Colon (tissue), 2 donors: ENCODE data around the gene PGF.

Experiments used
- FAIRE-seq: peaks from 2 replicates; lab custom pipeline; 2012; peaks lifted over from hg19 to GRCh38; lab: Jason Lieb, UNC
- donor health status: control.
- donor health status: control.

The PGF gene

DNA sequence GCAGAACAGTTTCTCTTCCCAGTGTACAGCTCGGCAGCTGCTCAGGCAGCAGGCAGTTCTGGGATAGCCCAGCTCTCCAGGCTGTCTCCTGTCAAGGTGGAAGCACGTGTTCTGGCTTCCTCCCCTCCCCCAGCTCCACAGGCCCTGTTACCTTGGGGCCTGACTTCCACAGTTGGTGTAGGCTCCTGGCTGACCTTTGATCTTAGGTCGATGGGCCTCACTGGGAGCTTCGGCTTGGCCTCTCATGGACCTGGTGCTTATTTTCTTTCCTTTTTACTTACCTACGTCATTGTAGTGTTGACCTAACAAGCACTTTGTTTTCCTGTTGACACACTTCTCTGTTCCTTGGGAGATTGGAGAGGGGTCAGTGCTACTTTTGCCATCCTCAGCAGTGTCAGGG lies 56.7 kb downstream of the PGF start:
- FAIRE-seq: no peak

DNA sequence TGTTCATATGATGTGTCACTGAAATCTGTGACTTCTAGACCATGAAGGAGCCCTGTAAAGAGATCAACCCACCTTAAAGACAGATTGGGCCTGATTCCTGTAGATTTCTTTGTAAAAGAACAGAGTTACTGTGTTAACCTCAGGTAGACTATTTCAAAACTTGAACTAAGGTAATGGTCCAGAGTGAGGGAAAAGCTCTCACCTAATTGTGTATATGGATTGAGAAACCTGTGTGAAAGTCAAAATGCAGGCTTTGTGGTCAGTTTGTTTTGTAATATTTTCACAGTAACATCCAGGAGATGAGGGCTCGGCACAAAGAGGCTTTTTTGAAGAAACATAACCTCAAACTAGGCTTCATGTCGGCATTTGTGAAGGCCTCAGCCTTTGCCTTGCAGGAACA lies 57.3 kb downstream of the PGF start:
- no peak for FAIRE-seq

DNA sequence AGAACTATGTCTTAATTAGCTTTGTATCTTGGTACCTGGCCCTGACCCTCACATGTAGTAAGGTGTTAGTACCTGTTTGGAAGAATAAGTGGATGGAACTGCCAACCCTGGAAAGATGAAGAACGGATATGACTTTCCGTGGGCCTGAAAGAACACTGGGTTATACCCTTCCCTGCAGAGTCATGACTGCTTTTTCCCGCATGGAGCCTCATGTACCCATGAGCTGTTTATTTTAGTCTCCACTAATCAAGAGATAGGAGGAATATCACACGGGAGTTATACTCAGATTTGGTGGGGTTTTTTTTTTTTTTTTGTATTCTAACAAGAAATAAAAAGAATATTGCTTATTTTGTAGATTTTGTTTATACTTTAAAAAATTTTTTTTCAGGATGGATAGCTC lies 57.8 kb downstream of the PGF start:
- no peak for FAIRE-seq

DNA sequence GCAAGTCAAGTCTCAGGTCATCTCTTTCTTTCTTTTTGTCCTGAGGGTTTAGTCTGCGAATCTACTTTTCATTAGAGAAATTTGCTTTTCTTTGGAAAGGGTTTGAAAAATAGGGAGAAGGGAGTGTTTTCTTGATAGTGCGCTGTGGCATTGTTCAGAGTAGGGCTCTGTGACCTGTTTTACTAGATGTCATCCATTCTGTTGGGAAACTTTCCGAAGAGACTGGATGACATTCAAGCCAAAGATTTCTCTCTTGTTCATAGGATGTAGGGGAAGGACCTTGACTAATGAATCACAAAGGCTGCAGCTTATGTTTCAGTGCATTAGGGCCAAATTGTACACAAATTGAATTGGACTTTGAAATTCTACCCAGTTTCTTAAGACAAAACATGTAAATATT lies 59.0 kb downstream of the PGF start:
- no peak for FAIRE-seq

DNA sequence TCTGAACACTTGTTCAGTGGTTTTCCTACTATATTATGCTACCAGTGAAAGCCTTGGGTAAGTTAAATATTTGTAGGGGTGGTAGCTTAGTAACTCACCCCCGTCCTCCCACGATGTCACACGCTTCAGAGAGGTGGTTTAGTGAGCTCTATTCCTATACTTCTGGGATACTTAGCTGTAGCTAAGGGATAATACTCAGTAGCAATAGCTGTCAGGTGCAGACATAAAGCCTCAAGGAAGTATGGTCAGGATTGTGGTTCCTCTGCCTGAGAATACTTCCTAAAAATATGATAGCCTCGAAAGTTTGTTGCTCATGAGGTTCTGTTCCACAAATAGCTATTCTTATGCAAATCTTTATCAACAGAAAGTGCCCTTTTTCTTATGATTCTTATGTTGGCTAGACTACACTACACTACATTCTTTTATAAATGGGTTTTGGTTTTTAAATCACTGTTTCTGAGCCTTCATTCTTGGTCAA lies 61.7 kb downstream of the PGF start:
- no peak for FAIRE-seq

DNA sequence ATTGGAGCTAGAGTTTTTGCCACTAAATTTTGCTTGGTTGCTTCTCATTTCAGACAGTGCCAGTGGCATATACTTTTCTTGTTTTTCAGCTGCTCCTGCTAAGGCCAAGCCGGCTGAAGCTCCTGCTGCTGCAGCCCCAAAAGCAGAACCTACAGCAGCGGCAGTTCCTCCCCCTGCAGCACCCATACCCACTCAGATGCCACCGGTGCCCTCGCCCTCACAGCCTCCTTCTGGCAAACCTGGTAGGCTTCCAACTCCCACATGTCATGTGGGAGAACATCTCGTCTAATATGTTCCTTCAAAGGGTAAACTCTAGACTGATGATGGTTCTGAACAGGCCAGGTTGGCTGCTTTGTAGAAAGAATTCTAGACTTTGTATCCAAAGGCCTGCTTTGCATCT lies 62.7 kb downstream of the PGF start:
- no peak for FAIRE-seq

DNA sequence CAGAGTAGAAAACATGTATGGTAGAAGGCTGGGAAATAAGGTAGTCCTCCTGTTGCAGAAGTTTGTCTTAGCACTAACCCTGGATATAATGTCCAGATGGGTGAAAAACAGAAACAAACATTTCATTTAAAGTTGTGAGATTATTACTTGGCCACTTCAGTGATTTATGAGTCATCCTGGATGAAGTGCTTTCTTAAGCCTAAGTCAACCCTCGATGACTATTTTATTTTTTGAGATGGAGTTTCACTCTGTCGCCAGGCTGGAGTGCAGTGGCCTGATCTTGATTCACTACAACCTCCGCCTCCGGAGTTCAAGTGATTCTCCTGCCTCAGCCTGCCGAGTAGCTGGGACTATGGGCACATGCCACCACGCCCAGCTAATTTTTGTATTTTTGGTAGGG lies 63.5 kb downstream of the PGF start:
- no peak for FAIRE-seq
